Neuron (in vitro differentiated cells): Measurements from ENCODE around the gene CNTN5.
"Not testable (repeated sequence)": the region's sequence is repeated elsewhere in the genome, so short reads cannot be mapped to it uniquely, and the experiment has no call there.

Experiments
- H2AFZ ChIP-seq: one replicate; pipeline ENCODE4 v1.6.1; 2013; ENCODE audit warnings: low read depth, mild to moderate bottlenecking, inconsistent platforms, low read length, moderate library complexity
- H3K27me3 ChIP-seq: one replicate; pipeline ENCODE4 v1.6.1; 2013; ENCODE audit warnings: low read length; ENCODE audit not compliant: insufficient read depth
- H3K36me3 ChIP-seq: one replicate; pipeline ENCODE4 v1.6.1; 2013; ENCODE audit warnings: low read length; ENCODE audit not compliant: insufficient read depth
- H3K4me1 ChIP-seq: one replicate; pipeline ENCODE4 v1.6.1; 2013; ENCODE audit warnings: low read length; ENCODE audit not compliant: insufficient read depth
- H3K4me3 ChIP-seq: 2 replicates; pipeline ENCODE4 v1.5.1; 2013; ENCODE audit warnings: mild to moderate bottlenecking, low read length, moderate library complexity
- H3K9me3 ChIP-seq: one replicate; pipeline ENCODE4 v1.6.1; 2013; ENCODE audit warnings: low read length

Gene CNTN5

DNA sequence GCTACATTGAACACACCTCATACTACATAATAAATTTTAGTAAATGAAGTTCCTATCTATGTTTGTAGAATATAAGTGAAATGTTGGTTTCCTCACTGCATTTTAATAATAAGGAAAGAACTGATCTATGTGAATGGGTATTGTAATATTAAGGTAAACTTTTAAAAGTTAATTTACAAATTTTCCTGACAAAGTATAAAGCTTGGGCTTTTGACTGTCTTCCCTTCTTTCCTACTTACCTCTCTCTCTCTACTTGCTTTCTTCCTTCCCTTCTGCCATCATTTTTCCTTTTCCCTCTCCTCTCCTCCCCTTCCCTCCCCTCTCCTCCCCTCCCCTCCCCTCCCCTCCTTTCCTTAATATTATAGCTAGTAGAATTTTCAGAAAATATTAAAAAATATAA, 798.2 kb downstream of the CNTN5 start:
- H3K4me3 ChIP-seq, result no peak overlapping the region
- H3K9me3 ChIP-seq, result no peaks in the 10 kb centered on the region
- no peaks in the 10 kb centered on the region for H3K27me3 ChIP-seq
- H3K4me1 ChIP-seq, result no peaks in the 10 kb centered on the region
- no peak overlapping the region for H2AFZ ChIP-seq
- no peaks in the 10 kb centered on the region for H3K36me3 ChIP-seq

DNA sequence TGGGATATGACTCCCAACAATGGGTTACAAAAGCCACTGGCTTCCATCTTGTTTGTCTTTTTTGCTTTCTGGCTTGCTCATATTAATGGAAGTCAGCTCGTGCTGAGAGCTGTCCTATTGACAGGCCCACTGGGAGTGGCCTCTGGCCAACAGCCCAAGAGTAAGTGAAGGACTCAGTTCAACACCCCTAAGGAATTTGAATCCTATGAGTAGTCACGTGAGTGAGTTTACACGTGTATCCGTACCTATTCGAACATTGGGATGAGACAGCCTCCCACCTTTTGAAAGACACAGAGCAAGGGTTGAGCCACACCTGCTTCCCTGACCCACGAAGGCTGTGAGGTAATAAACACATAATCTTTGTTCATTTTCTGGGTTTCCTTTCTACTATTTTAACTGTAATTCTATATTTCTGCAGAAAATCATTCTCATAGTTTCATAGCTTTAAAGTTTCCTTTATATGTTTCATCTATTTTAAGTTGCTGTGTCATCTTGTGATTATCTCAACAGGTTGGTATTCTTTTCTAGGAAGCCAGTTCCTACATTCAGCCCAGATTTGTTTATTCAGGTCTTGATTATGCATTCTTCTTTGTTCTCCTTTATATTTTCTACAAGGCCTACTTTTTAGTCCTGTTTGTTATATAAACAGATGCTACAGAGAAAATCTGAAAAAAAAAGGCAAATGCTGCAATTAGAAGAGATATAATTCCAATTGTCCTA, 802.3 kb downstream of the CNTN5 start:
- no peaks in the 10 kb centered on the region for H3K36me3 ChIP-seq
- H3K27me3 ChIP-seq, result no peaks in the 10 kb centered on the region
- H3K4me3 ChIP-seq, result no peak overlapping the region
- H3K9me3 ChIP-seq, result no peaks in the 10 kb centered on the region
- H3K4me1 ChIP-seq, result no peaks in the 10 kb centered on the region
- H2AFZ ChIP-seq, result no peak overlapping the region

- not testable (repeated sequence) for H3K4me3 ChIP-seq, H3K4me1 ChIP-seq, H2AFZ ChIP-seq, H3K27me3 ChIP-seq, H3K36me3 ChIP-seq, H3K9me3 ChIP-seq
Measured at GRCh38 chr11:99836739-99837138, 816.0 kb downstream of the CNTN5 start.

- no peaks in the 10 kb centered on the region for H3K4me1 ChIP-seq
- no peaks in the 10 kb centered on the region for H3K27me3 ChIP-seq
- no peaks in the 10 kb centered on the region for H3K9me3 ChIP-seq
- no peaks in the 10 kb centered on the region for H3K36me3 ChIP-seq
- no peak overlapping the region for H3K4me3 ChIP-seq
- H2AFZ ChIP-seq, result no peak overlapping the region
Measured at GRCh38 chr11:99841885-99842284, 821.1 kb downstream of the CNTN5 start.

- Histone ChIP-seq H3K36me3 (no peaks in the 10 kb centered on the region), H3K27me3 (no peaks in the 10 kb centered on the region), H3K4me1 (no peaks in the 10 kb centered on the region), H3K9me3 (no peaks in the 10 kb centered on the region), H3K4me3 (no peak overlapping the region), H2AFZ (no peak overlapping the region)
Measured at GRCh38 chr11:99865951-99866350, 845.2 kb downstream of the CNTN5 start.

- no peaks in the 10 kb centered on the region for H3K27me3 ChIP-seq
- H2AFZ ChIP-seq, result no peak overlapping the region
- H3K4me3 ChIP-seq, result no peak overlapping the region
- H3K9me3 ChIP-seq, result no peaks in the 10 kb centered on the region
- H3K4me1 ChIP-seq, result no peaks in the 10 kb centered on the region
- H3K36me3 ChIP-seq, result no peaks in the 10 kb centered on the region
Measured at GRCh38 chr11:99881610-99882009, 860.9 kb downstream of the CNTN5 start.

- no peaks in the 10 kb centered on the region for H3K36me3 ChIP-seq
- H3K27me3 ChIP-seq, result no peaks in the 10 kb centered on the region
- no peaks in the 10 kb centered on the region for H3K9me3 ChIP-seq
- no peaks in the 10 kb centered on the region for H3K4me1 ChIP-seq
- H3K4me3 ChIP-seq, result no peak overlapping the region
- H2AFZ ChIP-seq, result no peak overlapping the region
Measured at GRCh38 chr11:99884750-99885149, 864.0 kb downstream of the CNTN5 start.

GRCh38 chr11:99887481-99887880, 866.7 kb downstream of the CNTN5 start:
- Histone ChIP-seq H3K27me3 (no peaks in the 10 kb centered on the region), H3K4me3 (no peak overlapping the region), H3K9me3 (no peaks in the 10 kb centered on the region), H3K4me1 (no peaks in the 10 kb centered on the region), H2AFZ (no peak overlapping the region), H3K36me3 (no peaks in the 10 kb centered on the region)

- no peak overlapping the region for H2AFZ ChIP-seq
Measured at GRCh38 chr11:99893811-99894210, 873.1 kb downstream of the CNTN5 start.

GRCh38 chr11:99901175-99901574, 880.4 kb downstream of the CNTN5 start:
- no peaks in the 10 kb centered on the region for H3K9me3 ChIP-seq
- no peaks in the 10 kb centered on the region for H3K4me1 ChIP-seq
- H3K27me3 ChIP-seq, result no peaks in the 10 kb centered on the region
- H3K4me3 ChIP-seq, result no peak overlapping the region
- no peaks in the 10 kb centered on the region for H3K36me3 ChIP-seq
- H2AFZ ChIP-seq, result no peak overlapping the region

More at GRCh38 chr11:99893811-99894210, 873.1 kb downstream of the CNTN5 start:
- Histone ChIP-seq H3K9me3 (no peaks in the 10 kb centered on the region), H3K4me3 (no peak overlapping the region), H3K27me3 (no peaks in the 10 kb centered on the region), H3K36me3 (no peaks in the 10 kb centered on the region), H3K4me1 (no peaks in the 10 kb centered on the region)

DNA sequence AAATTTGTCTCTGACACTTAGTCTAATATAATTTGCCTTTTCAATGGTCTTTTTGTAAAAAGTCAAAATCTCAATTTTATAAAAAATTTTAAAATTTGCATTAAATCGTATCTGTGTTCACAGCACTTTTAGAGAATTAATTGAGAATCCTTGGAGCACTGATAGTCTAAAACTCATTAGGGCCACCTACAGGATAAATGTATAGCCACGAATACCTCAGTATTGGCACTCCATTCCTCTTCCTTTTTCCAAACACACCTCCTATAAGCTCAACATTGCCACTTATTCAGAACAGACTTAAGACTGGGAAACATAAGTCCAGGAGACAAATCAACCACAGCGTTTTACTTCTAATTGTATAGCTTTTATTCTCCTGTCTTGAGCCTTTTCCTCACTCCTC, 890.4 kb downstream of the CNTN5 start:
- no peak overlapping the region for H3K4me3 ChIP-seq
- H3K36me3 ChIP-seq, result no peaks in the 10 kb centered on the region
- no peaks in the 10 kb centered on the region for H3K9me3 ChIP-seq
- no peaks in the 10 kb centered on the region for H3K27me3 ChIP-seq
- no peaks in the 10 kb centered on the region for H3K4me1 ChIP-seq
- H2AFZ ChIP-seq, result no peak overlapping the region

DNA sequence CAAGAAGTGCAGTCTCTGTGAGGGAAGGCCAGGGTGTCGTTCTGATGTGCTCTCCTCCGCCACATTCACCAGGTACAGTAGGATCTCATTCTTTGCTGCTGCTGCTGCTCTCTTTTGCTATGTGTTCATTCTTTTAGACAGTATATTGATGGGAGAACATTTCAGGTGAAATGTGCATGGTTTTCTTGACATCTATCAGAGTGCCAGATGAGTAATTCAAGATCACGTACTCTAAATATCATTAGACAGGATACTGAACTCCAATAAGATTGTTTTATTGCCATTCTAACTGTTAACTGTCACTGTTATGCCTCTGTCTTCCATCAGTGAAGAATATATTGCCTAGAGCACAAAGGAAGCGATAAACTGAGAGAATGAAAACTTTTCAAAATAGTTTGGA, 895.3 kb downstream of the CNTN5 start:
- no peaks in the 10 kb centered on the region for H3K36me3 ChIP-seq
- no peak overlapping the region for H2AFZ ChIP-seq
- H3K4me3 ChIP-seq, result no peak overlapping the region
- H3K27me3 ChIP-seq, result no peaks in the 10 kb centered on the region
- H3K9me3 ChIP-seq, result no peaks in the 10 kb centered on the region
- no peaks in the 10 kb centered on the region for H3K4me1 ChIP-seq

- Histone ChIP-seq H2AFZ (no peak overlapping the region), H3K27me3 (no peaks in the 10 kb centered on the region), H3K9me3 (no peaks in the 10 kb centered on the region), H3K36me3 (no peaks in the 10 kb centered on the region), H3K4me1 (no peaks in the 10 kb centered on the region), H3K4me3 (no peak overlapping the region)
Measured at GRCh38 chr11:99918761-99919160, 898.0 kb downstream of the CNTN5 start.

DNA sequence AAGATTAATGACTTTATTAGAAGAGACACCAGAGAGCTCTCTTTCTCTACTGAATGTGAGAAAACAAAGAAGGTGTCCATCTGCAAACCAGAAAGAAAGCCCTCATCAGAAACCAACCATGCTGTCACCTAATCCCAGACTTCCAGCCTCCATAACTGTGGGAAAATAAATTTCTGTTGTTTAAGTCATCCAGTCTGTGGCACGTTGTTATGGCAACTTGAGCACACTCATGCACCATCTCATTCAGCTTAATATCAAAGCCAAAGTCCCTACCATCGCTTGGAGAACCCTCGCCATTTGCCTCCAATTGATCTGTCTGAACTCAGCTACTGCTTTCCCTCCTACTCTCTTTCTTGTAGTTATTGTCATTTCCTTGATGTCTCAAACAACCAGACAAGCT, 900.2 kb downstream of the CNTN5 start:
- H3K4me1 ChIP-seq, result no peaks in the 10 kb centered on the region
- H2AFZ ChIP-seq, result no peak overlapping the region
- no peak overlapping the region for H3K4me3 ChIP-seq
- no peaks in the 10 kb centered on the region for H3K9me3 ChIP-seq
- H3K27me3 ChIP-seq, result no peaks in the 10 kb centered on the region
- H3K36me3 ChIP-seq, result no peaks in the 10 kb centered on the region
